NCI-H2081 (cell line): Measurements from ENCODE around the gene STRIP1.
A peak's percentile ranks its signal among the peaks of the same experiment; 100 is the strongest.
"Not testable (repeated sequence)": the region's sequence is repeated elsewhere in the genome, so short reads cannot be mapped to it uniquely, and the experiment has no call there.

Source experiments
- DNase-seq, 2 experiments: peaks; one replicate each; lab custom pipeline; 2025; lab: John Stamatoyannopoulos, UW

STRIP1 gene

GRCh38 chr1:110007046-110007830 lies 27.2 kb upstream of the STRIP1 start:
- peak in 1 of 2 experiments; percentile 36 for DNase-seq

DNA sequence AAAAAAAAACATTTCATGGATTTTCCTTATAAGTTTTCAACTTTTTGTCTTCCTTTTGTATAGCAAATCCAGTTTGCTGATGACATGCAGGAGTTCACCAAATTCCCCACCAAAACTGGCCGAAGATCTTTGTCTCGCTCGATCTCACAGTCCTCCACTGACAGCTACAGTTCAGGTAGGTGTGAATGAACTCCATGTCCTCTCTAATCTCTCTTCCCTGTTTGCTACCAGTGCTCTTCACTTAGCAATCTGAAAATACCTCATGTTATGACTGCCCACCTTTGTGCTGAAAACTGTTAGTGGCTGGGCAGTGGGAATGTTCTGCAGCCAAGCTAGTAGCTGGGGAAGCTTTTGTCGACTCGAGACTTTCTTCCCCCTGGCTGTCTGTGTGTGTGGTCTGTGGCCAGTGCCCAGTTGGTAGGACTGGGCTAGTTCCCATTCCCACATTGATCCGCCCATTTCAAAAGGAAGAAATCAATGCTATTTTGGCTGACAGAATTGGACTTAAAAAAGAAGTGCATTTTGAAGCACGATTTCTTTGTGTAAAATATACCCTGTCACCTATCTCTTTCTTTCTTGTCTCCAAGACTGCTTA lies 25.4 kb upstream of the STRIP1 start:
- DNase-seq: no peak

DNA sequence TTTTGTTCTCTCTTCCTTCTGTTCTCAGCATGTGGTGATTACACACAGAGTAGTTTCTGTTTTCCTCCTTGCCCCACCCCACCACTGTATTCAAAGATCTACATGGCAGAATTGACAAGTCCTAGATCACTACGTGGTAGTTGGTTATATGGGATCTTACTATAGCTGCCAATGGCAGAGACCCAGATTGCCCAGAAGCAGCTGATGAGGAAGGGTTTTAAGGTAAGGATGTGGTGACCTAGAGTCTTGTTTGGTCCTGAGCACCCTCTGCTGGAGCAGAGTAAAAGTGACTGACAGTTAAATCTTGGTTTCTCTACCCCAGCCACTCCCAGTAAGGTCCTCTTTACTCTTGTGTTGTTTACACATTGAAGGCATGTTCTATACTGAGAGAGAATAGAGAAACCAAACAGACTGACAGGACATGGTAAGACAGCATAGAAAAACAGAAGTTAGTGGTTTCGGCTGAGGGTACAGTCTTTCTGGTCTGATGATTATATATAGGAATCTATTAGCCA lies 22.8 kb upstream of the STRIP1 start:
- DNase-seq: peak in 1 of 2 experiments; percentile 3

DNA sequence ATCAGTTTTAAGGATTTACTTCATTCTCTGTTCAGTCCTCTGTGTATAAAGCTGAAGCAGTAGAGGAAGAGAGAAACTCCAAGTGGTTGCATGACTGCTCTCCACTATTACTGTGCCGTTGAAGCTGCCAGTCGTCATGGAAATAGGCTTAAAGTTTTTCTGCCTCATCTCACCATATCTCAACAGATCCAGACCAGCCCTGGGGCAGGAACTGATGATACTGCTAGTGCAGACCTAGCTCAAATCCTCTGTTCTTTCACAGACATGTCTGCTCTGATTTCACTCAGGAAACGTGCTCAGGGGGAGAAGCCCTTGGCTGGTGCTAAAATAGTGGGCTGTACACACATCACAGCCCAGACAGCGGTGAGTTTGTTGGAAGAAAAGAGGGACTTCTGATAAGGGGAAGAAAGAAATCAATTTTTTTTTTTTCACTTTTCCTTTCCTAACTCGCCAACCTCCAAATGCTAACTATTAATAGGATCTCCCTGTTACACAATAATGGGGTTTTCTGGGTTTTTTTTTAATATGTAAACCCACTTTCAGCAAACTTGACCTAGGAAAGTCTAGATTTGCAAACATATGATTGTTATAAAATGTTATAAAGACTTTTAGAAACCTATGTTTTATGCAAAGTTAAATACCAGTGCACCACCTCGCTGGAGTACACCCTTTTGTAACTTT lies 22.2 kb upstream of the STRIP1 start:
- DNase-seq: no peak

GRCh38 chr1:110017792-110018191 lies 16.6 kb upstream of the STRIP1 start:
- DNase-seq: no peak

- no peak for DNase-seq
These were observed 16.0 kb upstream of the STRIP1 start for GRCh38 chr1:110018396-110018795.

- peak; percentile 15 to 49 for DNase-seq
These were observed 14.7 kb upstream of the STRIP1 start for GRCh38 chr1:110019770-110020169.

DNA sequence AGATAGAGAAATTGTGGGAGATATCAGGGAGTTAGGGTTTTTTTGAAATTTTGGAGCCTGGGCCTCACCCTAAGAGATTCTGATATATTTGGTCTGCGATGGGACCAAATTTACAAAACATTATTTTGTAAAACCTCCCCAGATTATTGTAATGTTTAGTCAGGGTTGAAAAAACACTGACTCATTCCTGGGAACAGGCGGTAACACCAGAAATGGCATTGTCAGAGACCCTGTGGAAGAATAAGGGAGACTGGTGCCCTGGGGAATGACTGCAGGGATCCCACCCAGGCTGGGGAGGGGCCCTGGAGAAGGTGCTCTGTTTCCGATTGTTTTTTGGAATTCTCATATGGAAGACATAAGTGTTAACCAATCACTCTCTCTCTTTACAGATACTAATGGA lies 13.1 kb upstream of the STRIP1 start:
- no peak for DNase-seq

DNA sequence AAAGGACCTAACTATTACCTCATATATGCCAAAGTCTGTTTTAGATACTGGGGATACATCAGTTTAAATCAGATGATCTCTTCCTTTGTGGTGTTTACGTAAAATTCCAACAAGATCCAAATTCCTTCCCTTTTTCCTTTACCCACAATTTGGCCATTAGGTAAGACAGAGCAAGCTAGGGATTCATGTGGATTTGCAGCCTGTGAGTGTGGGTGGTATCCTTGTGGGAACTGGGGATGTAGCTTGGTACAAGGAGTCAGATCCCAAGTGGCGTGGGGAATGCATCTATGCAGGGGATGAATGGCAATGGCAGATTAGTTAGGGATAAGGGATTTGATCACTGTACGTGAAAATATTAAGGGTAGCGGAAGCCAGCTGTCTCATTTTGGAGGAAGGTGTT lies 9.8 kb upstream of the STRIP1 start:
- no peak for DNase-seq

DNA sequence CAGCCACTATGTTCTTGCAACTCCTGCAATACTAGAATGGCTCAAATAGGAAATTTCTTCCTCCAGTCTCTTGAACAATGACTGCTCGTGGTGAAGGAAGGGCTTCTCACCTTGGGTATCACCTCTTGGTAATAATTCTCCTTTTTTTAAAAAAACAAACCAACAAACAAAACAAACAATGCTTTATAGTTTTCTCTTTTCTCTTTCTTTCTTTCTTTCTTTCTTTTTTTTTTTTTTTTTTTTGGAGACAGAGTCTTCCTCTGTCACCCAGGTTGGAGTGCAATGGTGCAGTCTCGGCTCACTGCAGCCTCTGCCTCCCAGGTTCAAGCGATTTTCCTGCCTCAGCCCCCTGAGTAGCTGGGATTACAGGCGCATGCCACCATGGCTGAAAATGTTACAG lies 3.7 kb upstream of the STRIP1 start:
- DNase-seq: not testable (repeated sequence)

DNA sequence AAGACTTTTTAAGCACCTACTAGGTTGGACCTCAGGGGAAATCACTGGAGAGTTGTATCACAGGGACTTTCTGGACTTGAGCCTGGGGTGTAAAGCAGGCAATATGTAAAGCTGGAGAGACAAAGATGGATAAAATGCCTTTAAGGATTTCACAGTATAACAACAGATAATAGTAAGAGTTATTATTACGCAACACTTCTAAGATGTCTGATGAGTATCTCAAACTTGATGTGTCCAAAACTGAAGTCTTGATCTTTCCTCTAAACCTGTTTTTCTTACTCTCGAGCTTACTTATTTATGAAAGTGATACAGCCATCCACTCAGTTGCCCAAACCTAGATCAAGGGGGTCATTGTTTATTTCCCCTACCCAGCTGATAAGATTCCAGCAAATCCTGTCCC lies 2.1 kb upstream of the STRIP1 start:
- no peak for DNase-seq

DNA sequence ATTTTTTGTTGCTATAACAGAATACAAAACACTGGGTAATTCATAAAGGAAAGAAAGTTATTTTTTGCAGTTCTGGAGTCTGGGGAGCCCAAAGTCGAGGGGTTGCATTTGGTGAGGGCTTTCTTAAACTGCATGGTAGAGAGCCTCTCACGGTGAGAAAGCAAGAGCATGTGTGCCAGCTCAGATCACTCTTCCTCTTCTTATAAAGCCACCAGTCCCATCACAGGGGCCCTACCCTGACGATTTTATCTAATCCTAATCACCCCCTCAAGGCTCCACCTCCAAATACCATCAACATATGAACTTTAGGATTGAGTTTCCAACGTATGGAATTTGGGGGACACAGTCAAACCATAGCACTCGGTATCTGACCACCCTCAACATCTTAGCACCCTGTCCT lies 1.0 kb upstream of the STRIP1 start:
- DNase-seq: no peak

GRCh38 chr1:110034040-110034450 lies 379 bp upstream of the STRIP1 start:
- DNase-seq: no peak

- DNase-seq: no peak
These were observed 870 bp downstream of the STRIP1 start for GRCh38 chr1:110035236-110035752.

DNA sequence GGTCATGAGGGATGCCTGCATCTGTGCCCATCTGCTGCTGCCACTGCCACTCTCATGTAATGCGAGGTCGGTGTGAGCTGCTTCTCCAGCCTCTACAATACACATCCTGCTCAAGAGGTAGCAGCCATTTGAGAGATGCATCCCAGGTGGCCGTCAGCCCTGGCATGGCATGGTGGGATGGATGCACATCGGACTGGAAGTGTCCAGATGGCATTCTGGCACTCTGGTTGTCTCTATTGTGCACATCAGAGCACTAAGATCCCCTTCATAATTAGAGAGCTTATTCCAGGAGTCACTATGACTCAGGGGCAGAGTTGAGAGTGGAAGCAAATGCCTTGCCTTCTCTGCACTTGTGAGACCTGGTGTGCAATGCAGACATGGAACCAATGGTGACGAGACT lies 3.8 kb downstream of the STRIP1 start:
- no peak for DNase-seq

GRCh38 chr1:110039641-110040040 lies 5.2 kb downstream of the STRIP1 start:
- no peak for DNase-seq

- no peak for DNase-seq
These were observed 6.1 kb downstream of the STRIP1 start for GRCh38 chr1:110040548-110040947.

DNA sequence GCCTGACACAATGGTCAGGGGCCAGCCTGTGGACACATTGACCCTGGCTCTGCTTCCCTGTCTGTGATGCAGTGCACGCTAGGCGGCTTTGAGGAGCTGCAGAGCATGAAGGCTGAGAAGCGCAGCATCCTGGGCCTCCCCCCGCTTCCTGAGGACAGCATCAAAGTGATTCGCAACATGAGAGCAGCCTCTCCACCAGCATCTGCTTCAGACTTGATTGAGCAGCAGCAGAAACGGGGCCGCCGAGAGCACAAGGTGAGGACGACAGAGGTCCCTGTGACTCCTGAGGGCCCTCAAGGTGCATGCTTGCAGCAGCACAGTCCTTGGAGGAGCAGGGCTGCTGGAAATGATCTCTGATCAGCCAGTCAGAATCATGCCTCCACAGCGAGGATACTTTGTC lies 8.6 kb downstream of the STRIP1 start:
- no peak for DNase-seq

DNA sequence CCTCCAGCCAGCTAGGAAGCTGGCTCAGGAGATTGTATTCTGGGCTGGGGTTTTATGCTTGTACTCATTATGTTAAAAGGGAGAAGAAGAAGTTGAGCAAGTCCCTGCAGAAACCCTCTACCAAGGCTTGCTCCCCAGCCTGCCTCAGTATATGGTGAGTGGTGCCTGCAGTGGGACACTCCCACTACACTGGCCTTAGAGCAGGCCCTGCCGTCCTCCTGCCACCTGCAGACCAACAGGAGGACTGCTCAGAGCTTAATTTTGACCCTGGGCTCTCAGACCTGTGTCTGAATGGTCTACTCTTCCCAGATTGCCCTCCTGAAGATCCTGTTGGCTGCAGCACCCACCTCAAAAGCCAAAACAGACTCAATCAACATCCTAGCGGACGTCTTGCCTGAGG lies 13.0 kb downstream of the STRIP1 start:
- DNase-seq: no peak

GRCh38 chr1:110048240-110048639 lies 13.8 kb downstream of the STRIP1 start:
- DNase-seq: no peak

DNA sequence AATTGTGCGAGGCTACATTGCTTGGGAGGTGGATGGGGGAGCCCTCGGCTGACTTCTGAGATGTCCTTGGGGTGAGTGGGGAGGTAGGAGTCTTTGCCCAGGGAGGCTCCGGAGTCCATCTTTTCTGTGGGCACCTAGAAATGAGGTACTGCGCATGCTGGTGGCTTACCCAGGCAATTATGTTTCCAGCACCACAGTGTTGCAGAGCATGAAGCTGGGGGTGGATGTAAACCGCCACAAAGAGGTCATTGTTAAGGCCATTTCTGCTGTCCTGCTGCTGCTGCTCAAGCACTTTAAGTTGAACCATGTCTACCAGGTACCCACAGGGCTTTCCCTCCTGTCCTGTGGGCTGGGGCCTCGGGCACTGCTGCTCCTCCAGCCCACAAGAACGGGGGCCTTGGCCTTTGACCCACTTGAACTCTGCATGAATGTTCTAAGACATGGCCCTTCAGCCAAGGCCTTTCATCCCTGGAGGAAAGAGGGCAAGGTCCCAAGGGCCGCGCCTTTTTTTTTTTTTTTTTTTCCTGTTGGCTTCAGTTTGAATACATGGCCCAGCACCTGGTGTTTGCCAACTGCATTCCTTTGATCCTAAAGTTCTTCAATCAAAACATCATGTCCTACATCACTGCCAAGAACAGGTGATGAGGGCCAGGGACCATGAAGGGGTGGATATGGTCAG lies 14.6 kb downstream of the STRIP1 start:
- no peak for DNase-seq
